Hematopoietic multipotent progenitor cell treated with erythropoietin and hydrocortisone succinate and interleukin-3 and kit ligand, for 4 days (in vitro differentiated cells): ENCODE data around the gene XAGE2.
"Not testable (repeated sequence)": the region's sequence is repeated elsewhere in the genome, so short reads cannot be mapped to it uniquely, and the experiment has no call there.

Experiments
- DNase-seq: peaks from one replicate; pipeline ENCODE4 v3.0.0-alpha.2; 2015

XAGE2 gene, protein sequence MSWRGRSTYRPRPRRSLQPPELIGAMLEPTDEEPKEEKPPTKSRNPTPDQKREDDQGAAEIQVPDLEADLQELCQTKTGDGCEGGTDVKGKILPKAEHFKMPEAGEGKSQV

DNA sequence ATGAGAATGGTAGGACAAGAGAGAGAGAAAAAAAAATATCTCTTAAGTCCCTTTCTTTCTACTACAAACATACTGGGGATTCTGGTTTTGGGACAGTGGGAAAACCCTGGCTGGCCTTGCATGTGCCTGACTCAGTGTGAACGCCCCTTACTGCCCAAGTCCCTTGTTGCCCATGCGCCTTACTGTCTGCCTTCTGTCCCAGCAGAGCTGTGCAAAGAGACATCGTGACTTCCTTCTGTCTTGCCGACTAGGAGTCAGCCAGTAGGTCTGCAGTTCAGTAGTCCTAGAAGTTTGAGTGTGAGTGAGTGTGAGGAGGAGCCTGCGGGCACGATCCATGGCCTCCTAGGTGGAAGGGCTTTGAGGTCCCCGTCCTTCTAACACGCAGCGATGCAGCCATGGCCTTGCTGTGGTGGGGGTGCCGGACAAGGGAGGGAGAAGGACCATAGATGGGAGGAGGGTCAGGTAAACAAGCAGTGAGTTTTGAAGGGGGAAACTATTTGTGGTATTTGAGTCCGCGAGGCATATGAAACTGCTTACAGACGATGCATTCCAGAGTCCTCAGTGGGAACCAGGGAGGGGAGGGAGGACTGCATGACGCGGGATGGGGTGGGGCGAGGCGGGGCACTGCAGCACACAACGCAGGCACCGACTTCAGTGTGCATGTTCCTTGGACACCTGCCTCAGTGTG is at the start of gene XAGE2:
Gene XAGE2 (plus strand): TSS at position 654 of the 688 bp plus-strand sequence. CDS start 994 bp downstream, outside the sequence.
- DNase-seq, result no peak

- DNase-seq, result no peak
These were observed 31.4 kb upstream of the XAGE2 start for GRCh38 chrX:52337410-52337809.

- DNase-seq, result no peak
These were observed 27.3 kb upstream of the XAGE2 start for GRCh38 chrX:52341493-52341892.

DNA sequence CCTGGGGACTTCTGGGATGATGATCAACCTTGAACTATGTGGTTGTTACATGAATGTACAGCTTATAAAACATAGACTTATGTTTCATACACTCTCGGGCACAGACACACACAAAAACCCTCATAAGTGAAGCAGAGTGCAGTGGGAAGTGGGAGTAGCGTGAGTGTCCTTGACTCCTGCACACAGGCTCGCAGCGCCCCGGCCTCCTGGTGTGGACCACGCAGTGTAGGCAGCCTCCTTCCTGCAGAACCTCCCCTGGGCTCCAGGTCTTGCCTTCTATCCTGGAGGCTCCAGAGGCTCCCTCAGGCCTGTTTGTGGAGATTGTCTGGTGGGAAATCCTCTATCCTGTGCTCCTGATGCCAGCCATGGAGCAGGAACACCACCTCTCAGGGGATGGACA is 25.7 kb upstream of the XAGE2 start:
- DNase-seq, result not testable (repeated sequence)

DNA sequence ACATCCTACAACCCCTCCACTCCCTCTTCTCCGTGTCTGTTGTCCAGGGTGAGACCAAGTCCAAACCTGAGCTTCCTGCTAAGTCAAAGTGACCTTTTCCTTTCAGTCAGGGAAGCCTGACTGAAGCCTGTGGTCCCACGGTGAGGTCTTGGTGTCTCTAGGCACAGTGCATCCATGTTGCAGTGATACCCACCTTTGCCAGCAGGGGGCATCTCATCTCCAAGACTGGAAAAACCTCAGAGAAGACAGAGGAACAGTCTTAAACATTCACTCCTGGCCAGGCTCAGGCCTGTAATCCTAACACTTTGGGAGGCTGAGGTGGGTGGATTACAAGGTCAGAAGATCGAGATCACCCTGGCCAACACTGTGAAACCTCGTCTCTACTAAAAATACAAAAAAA is 23.4 kb upstream of the XAGE2 start:
- peak; percentile 76 for DNase-seq

GRCh38 chrX:52346174-52347165 is 22.4 kb upstream of the XAGE2 start:
- DNase-seq, result no peak

DNA sequence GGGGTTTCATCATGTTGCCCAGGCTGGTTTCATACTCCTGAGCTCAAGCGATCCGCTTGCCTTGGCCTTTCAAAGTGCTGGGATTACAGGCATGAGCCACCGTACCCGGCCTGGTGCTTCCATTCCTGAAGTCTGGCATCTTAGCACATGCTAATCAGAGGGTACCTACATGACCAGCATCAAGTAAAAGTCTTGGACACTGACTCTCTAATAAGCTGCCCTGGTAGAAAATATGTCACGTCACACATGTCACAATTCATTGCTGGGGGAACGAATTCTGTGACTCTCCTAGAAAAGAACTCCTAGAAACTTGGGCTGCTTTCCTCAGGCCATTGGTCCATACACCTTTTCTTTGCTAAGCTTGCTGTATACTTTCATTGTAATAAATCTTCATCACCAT is 19.1 kb upstream of the XAGE2 start:
- DNase-seq, result no peak

- DNase-seq, result no peak
These were observed 16.3 kb upstream of the XAGE2 start for GRCh38 chrX:52352551-52352950.

DNA sequence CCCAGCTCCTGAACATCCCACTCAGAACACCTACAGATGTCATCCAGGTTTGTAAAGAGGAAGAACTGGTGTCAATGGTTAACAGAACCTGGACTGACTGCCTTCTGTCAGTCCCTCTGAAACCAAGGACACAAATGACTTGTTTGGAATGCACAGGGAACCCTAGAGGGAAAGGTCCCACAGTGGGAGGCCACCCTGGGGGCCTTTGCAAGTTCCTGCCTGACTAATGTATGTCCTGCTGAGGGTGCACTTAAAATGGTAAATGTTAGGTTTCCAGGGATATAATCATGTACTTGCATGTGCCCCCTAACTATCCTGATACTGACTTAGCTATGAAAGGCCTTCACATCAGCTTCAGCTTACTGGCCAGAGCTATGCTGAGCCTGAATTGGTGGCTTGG is 15.0 kb upstream of the XAGE2 start:
- DNase-seq, result no peak

DNA sequence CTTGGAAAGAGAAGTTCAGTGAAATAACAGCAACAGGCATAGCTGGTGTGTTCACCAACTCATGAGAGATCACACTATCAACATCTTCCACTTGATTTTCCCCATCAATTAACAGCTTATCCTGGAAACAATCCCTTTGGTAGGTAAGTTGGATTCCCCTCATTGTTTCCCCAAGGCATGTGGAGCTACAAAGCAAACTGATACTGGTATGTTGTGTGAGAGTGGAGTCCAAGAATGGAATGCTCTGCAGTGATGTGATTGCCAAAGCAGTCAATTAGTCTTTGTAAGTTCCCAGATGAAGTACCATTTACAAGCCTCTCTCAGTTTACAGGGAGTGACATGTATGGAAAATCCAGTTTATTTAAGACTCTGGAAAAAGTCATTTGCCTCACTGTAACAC is 13.7 kb upstream of the XAGE2 start:
- DNase-seq, result no peak

- peak; percentile 61 for DNase-seq
These were observed 9.1 kb upstream of the XAGE2 start for GRCh38 chrX:52359614-52360232.

- no peak for DNase-seq
These were observed 6.9 kb upstream of the XAGE2 start for GRCh38 chrX:52361941-52362340.

- peak; percentile 94 for DNase-seq
These were observed 5.5 kb upstream of the XAGE2 start for GRCh38 chrX:52363247-52363883.

DNA sequence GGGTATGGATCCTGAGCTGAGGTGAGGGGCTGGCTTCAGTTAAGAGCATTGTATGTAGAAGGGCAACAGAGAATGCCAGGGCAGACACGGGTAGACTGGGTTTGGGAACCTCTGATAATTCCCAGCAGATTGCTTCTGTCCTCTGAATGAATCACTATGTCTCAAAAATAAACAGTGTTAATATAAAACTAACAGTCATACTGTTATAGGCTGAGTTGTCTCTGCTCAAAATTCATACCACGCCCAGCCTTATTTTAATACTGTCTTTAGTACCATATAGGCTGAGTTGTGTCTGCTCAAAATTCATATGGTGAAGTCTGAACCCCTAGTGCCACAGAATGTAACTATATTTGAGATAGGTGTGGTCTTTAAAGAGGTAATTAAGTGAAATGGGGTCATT is 10.0 kb downstream of the XAGE2 start:
- DNase-seq, result no peak

GRCh38 chrX:52380993-52381392 is 12.2 kb downstream of the XAGE2 start:
- no peak for DNase-seq

- DNase-seq, result no peak
These were observed 41.9 kb downstream of the XAGE2 start for GRCh38 chrX:52410439-52411394.

DNA sequence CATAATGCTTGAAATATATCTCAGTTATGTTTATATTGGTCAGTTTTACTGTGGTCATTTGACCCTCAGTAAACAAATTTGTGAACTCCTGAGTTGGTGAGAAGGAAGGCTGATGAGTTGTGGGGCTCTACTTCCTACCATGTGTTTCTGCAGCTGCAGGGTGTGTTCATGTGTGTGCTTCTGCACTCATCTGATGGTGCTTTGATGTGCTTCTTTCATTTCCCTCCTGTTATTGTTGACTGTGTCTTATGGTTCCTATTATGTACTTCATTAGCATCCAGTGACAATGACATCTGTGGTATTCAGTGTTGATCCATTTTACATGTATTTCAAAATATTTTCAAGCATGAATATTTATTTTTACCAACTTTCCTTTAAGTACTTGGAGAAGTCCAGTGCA is 46.5 kb downstream of the XAGE2 start:
- DNase-seq, result no peak

DNA sequence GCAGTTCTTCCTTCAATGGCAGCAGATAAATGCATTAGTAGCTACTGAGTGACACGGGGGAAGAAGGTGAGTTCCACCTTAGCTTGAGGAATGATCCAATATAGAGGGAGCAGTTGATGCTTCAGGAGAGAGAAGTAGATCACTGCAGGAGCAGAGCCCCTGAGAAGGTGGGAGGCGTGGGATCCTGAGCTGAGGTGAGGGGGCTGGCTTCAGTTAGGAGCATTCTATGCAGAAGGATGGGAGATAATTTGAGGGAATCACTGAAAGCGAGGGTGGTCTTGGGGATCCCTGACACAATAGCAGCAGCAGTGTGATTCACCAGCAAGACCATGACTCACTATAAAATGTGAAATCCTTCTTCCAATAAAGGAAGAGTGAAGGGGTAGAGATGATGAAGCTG is 48.0 kb downstream of the XAGE2 start:
- no peak for DNase-seq

DNA sequence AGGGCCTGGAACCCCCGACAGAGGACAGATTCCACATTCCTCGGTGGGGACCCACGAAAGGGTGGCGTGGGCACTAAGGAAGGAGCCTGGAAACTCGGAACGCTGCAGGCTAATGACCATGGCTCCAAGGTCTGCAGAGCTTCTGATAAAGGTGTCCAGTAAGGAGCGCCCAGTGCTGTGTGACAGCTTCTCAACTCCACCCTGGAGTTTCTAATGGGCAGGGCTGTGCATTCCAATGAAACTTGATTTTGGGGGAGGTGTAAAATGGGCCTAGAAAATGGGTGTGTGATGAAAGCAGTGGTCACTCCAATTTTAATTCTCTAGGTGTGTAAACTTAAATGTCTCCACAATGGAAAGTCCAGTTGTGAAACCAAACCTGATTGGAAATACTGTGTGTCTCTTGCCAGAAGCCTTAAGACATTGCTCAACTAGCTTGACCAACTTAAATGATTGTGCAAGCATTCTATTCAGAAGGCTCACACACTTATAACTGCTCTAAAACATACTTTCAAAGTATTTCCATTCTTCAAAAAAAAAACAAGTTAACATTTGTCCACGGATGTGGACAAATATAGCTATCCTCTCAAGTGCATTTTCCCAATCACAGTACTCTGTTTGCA is 52.1 kb downstream of the XAGE2 start:
- DNase-seq, result peak; percentile 1

GRCh38 chrX:52422884-52423283 is 54.1 kb downstream of the XAGE2 start:
- no peak for DNase-seq

GRCh38 chrX:52424656-52425055 is 55.8 kb downstream of the XAGE2 start:
- no peak for DNase-seq
